Cardiac septum (tissue), 1 donor: Measurements from ENCODE around the gene GFI1B. TPM values are rescaled to one million over a fixed set of nuclear protein-coding genes. Genes with fewer than 3 reads are reported as not detected.
"Not testable (repeated sequence)": the region's sequence is repeated elsewhere in the genome, so short reads cannot be mapped to it uniquely, and the experiment has no call there.

Source experiments
- DNase-seq: peaks from one replicate; pipeline ENCODE4 v3.0.0-alpha.2; 2020; ENCODE audit warnings: low spot score
- intact Hi-C: fragments of 100-400 bp; cut with DNase I; formaldehyde crosslinking; loops from one replicate; pipeline ENCODE4 v1.14.0; 2022
- total RNA-seq: library from RNA; stranded (reverse); fragmentation: NEBNext Ultra II Directional; extraction: Animal tissue kit (Norgen Biotek cat#: 25700); gene quantifications from one replicate; pipeline ENCODE4 v1.2.1, GENCODE V29; 2021
- donor health status: DM: no; HTN: no; CAD: no.

GFI1B gene
- total RNA-seq, 1 donor from 2014 or later: not detected

GRCh38 chr9:132961002-132961401 lies 17.5 kb upstream of the GFI1B start:
- no peak for DNase-seq
- intact Hi-C loops: no loop called here

- intact Hi-C loops: no loop called here
- no peak for DNase-seq
Measured at GRCh38 chr9:132965478-132965877, 13.0 kb upstream of the GFI1B start.

- DNase-seq, intact Hi-C loops: not testable (repeated sequence)
Measured at GRCh38 chr9:132967908-132968307, 10.6 kb upstream of the GFI1B start.

- DNase-seq: no peak
- intact Hi-C loops: loop anchor here (10.0 kb wide), 1 partner anchor 65 kb away; no protein-coding TSS in a partner anchor
Measured at GRCh38 chr9:132969783-132970182, 8.7 kb upstream of the GFI1B start.

- intact Hi-C loops: loop anchor here (10.0 kb wide), 1 partner anchor 66 kb away; no protein-coding TSS in a partner anchor
- no peak for DNase-seq
Measured at GRCh38 chr9:132970324-132971062, 8.0 kb upstream of the GFI1B start.

- intact Hi-C loops: loop anchor here (10.0 kb wide), 1 partner anchor 68 kb away; no protein-coding TSS in a partner anchor
- no peak for DNase-seq
Measured at GRCh38 chr9:132973166-132973565, 5.3 kb upstream of the GFI1B start.

- intact Hi-C loops: loop anchor here (10.0 kb wide), 1 partner anchor 69 kb away; no protein-coding TSS in a partner anchor
- no peak for DNase-seq
Measured at GRCh38 chr9:132973713-132974112, 4.8 kb upstream of the GFI1B start.

GRCh38 chr9:132975961-132976360 lies 2.5 kb upstream of the GFI1B start:
- DNase-seq: no peak
- intact Hi-C loops: loop anchor here (10.0 kb wide), 1 partner anchor 71 kb away; no protein-coding TSS in a partner anchor

- no peak for DNase-seq
- intact Hi-C loops: loop anchor here (10.0 kb wide), 1 partner anchor 72 kb away; no protein-coding TSS in a partner anchor
Measured at GRCh38 chr9:132976571-132976970, 1.9 kb upstream of the GFI1B start.

- no peak for DNase-seq
- intact Hi-C loops: loop anchor here (10.0 kb wide), 1 partner anchor 73 kb away; no protein-coding TSS in a partner anchor
Measured at GRCh38 chr9:132978112-132978450, 413 bp upstream of the GFI1B start.

GRCh38 chr9:132980157-132980556 lies 1.7 kb downstream of the GFI1B start:
- intact Hi-C loops: no loop called here
- DNase-seq: no peak

GRCh38 chr9:132982458-132982857 lies 4.0 kb downstream of the GFI1B start:
- intact Hi-C loops: no loop called here
- DNase-seq: no peak

GRCh38 chr9:132983491-132984201 lies 5.2 kb downstream of the GFI1B start:
- intact Hi-C loops: no loop called here
- no peak for DNase-seq

- intact Hi-C loops: no loop called here
Measured at GRCh38 chr9:132984202-132985070, 5.9 kb downstream of the GFI1B start.

GRCh38 chr9:132985071-132985350 lies 6.5 kb downstream of the GFI1B start:
- intact Hi-C loops: no loop called here
- no peak for DNase-seq

More at GRCh38 chr9:132984202-132985070, 5.9 kb downstream of the GFI1B start:
- DNase-seq: no peak

- intact Hi-C loops: no loop called here
- no peak for DNase-seq
Measured at GRCh38 chr9:132985489-132985888, 7.0 kb downstream of the GFI1B start.

GRCh38 chr9:132986114-132986513 lies 7.6 kb downstream of the GFI1B start:
- intact Hi-C loops: no loop called here

GRCh38 chr9:132986640-132987620 lies 8.4 kb downstream of the GFI1B start:
- intact Hi-C loops: no loop called here
- DNase-seq: no peak

More at GRCh38 chr9:132986114-132986513, 7.6 kb downstream of the GFI1B start:
- no peak for DNase-seq
